Astrocyte of the cerebellum (primary cell): ENCODE measurements around the gene SHROOM3.

Experiments used
- DNase-seq: peaks from one replicate; pipeline ENCODE4 v3.0.0-alpha.2; 2011; ENCODE audit warnings: low read depth
- H3K4me3 ChIP-seq: 2 replicates; pipeline ENCODE4 v1.5.1; 2011; ENCODE audit warnings: mild to moderate bottlenecking, low read depth, low read length, moderate library complexity
- in situ Hi-C: cut with HindIII; loops from 2 replicates; pipeline ENCODE4 v1.10.0; 2017; ENCODE audit warnings: low sequenced_read_pairs
- TF ChIP-seq, protein P1 (sequence below): IDR thresholded peaks from 2 replicates; pipeline ENCODE4 v1.5.1; 2012; ENCODE audit warnings: low read length, low read depth, moderate library complexity, mild to moderate bottlenecking; ENCODE audit errors: missing control alignments

SHROOM3 gene

DNA sequence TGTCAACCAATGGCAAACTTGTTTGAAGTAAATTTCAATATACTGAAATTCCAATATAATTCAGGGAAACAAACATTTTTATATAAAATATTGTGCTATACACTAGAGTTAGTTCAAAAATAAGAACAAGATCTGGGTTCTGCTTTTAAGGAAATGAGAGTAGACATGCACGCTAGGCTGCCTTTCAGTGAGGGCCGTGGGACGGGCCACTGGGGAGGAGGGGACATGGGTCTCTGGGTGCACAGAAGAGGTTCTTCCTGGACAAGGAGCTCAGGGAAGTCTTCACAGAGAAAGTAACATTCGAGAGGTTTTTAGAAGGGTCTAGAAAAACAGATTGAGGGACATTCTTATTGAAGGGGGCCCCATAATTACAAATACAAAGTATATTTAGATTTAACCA, 64.4 kb downstream of the SHROOM3 start:
- TF ChIP-seq, protein P1, sequence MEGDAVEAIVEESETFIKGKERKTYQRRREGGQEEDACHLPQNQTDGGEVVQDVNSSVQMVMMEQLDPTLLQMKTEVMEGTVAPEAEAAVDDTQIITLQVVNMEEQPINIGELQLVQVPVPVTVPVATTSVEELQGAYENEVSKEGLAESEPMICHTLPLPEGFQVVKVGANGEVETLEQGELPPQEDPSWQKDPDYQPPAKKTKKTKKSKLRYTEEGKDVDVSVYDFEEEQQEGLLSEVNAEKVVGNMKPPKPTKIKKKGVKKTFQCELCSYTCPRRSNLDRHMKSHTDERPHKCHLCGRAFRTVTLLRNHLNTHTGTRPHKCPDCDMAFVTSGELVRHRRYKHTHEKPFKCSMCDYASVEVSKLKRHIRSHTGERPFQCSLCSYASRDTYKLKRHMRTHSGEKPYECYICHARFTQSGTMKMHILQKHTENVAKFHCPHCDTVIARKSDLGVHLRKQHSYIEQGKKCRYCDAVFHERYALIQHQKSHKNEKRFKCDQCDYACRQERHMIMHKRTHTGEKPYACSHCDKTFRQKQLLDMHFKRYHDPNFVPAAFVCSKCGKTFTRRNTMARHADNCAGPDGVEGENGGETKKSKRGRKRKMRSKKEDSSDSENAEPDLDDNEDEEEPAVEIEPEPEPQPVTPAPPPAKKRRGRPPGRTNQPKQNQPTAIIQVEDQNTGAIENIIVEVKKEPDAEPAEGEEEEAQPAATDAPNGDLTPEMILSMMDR: no peak
- no peak overlapping the region for H3K4me3 ChIP-seq
- in situ Hi-C loops: no loop called here
- no peak for DNase-seq

DNA sequence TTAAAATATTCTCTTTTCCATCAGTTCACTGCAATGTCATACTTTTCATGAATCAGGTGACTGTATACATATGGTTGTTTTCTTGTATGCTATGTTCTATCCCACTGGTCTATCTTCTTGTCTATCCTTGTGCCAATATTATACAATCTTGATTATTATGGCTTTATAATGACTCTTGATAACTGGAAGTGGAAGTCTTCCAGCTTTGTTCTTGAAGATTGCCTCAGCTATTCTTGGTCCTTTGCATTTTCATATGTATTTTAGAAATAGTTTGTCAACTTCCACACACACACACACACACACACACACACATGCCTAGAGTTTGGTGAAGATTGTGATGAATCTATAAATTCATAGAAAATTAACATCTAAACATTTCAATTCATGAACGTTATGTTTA, 67.9 kb downstream of the SHROOM3 start:
- no peak overlapping the region for H3K4me3 ChIP-seq
- no peak for DNase-seq
- TF ChIP-seq, protein P1: no peak
- in situ Hi-C loops: loop anchor here (5.0 kb wide), 1 partner anchor 71 kb away; no protein-coding TSS in a partner anchor

DNA sequence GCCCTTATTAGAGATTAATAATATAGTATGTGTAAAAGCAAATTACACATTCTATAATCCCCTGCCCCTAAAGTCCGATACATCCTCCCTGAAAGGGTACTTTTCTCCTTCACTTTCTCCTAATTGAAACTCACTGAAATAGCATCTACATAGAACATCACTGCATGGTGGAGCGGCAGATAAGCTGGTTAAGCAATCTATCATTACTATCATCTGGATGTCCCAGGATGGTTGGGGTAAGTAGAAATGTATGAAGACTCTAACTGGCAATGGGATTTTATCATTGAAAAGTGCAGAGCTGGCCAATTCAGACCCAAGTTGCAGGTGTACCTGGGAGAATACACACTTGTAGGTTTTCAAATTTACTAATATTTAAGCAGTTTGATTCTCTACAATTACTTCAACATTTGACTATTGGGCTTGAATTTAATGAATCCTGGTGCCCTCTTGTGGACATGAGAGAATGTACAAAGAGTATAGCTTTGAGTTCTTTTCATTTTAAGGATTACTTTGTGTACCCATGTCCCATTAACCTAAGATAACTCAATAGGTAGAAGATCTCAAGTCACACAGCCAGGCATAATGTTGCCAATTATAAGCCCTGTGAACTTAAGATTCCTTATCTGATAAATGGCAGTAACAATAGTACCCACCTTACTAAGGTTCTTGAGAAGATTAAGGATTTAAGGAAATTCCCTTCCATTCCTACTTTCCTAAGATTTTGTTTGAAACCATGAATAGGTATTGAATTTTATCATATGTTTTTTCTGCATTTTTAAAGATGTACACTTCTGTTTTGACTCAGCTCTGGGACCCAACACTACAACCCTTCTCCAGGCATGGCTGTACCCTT, 69.8 kb downstream of the SHROOM3 start:
- in situ Hi-C loops: loop anchor here (5.0 kb wide), 1 partner anchor 73 kb away; no protein-coding TSS in a partner anchor
- peak; percentile 59 for DNase-seq
- H3K4me3 ChIP-seq: no peak overlapping the region
- TF ChIP-seq, protein P1: peak; percentile 40

DNA sequence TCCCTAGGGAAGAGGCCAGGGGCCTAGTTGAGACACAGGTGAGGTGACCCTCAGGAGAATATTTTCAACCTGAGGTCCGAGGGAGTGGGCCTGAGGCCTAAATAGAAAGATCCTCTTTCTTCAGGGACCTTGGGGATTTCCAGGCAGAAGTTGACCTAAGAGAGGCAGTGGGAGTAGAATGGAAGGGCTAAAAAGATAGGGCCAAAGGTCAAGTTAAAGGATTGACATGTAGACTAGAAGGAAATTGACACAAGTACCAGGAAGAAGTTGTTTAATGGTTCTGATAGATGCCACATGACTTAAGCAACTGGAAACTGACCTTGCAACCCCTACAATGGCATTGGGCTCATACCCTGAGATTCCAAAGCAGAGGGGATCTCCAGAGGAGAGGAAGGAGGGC, 76.9 kb downstream of the SHROOM3 start:
- in situ Hi-C loops: no loop called here
- no peak overlapping the region for H3K4me3 ChIP-seq
- no peak for DNase-seq
- TF ChIP-seq, protein P1: no peak

DNA sequence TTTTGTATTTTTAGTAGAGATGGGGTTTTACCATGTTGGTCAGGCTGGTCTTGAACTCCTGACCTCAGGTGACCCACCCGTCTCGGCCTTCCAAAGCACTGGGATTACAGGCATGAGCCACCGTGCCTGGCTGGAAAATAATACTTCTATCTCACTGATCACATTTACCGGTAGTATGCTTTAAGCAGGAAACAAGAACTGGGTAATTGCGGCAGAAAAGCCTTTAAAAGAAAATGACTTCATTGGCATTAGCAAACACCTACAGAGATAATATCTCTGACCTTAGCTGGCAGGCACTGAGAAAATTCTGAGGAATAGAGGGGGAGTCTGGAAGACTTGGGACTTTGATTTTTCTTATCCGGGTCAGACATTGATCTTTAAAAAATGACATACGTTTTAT, 78.5 kb downstream of the SHROOM3 start:
- no peak overlapping the region for H3K4me3 ChIP-seq
- in situ Hi-C loops: no loop called here
- TF ChIP-seq, protein P1: no peak
- DNase-seq: no peak

DNA sequence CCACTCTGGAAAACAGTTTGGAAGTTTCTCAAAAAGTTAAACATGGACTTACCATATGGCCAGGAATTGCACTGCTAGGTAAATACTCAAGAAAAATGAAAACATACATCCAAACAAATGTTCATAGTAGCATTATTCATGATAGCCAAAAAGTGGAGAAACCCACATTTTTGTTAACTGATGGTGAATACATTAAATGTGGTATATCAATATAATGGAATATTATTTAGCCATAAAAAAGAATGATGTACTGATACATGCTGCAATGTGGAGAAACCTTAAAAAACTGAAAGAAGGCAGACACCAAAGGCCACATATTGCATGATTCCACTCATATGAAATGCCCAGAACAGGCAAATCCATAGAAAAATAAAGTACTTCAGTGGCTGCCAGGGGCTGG, 79.1 kb downstream of the SHROOM3 start:
- in situ Hi-C loops: no loop called here
- no peak for DNase-seq
- TF ChIP-seq, protein P1: no peak
- H3K4me3 ChIP-seq: no peak overlapping the region
